Suprapubic skin (tissue), 4 donors: Measurements from ENCODE around the gene FITM2. TPM values are rescaled to one million over a fixed set of nuclear protein-coding genes. Genes with fewer than 3 reads are reported as not detected.
"Not testable (repeated sequence)": the region's sequence is repeated elsewhere in the genome, so short reads cannot be mapped to it uniquely, and the experiment has no call there.

ENCODE experiments used
- DNase-seq, 2 donors: peaks; one replicate each; pipeline ENCODE4 v3.0.0-alpha.2; 2019; ENCODE audit warnings: low spot score in 2 of 2
- H3K27ac ChIP-seq: fragments of 200-600 bp; sonication (generic); one replicate; pipeline ENCODE4 v1.5.1; 2019
- H3K27me3 ChIP-seq: fragments of 200-600 bp; sonication (generic); one replicate; pipeline ENCODE4 v1.5.1; 2019
- H3K36me3 ChIP-seq: fragments of 200-600 bp; sonication (generic); one replicate; pipeline ENCODE4 v1.5.1; 2019
- H3K4me1 ChIP-seq: fragments of 200-600 bp; sonication (generic); one replicate; pipeline ENCODE4 v1.5.1; 2019
- H3K4me3 ChIP-seq: fragments of 200-600 bp; sonication (generic); one replicate; pipeline ENCODE4 v1.5.1; 2019; ENCODE audit warnings: mild to moderate bottlenecking
- H3K9me3 ChIP-seq: fragments of 200-600 bp; sonication (generic); one replicate; pipeline ENCODE4 v1.5.1; 2019
- CTCF ChIP-seq, 2 donors: fragments of 200-600 bp in 1 of 2; fragments of 450-650 bp in 1 of 2; sonication (generic) in 1 of 2; IDR thresholded peaks; one replicate each; pipeline ENCODE4 v1.5.1; 2016 to 2019; ENCODE audit warnings: antibody characterized with exemption in 2 of 2, mild to moderate bottlenecking in 1 of 2, moderate library complexity in 1 of 2
- EP300 ChIP-seq: sonication (generic); formaldehyde crosslinking; IDR thresholded peaks from one replicate; pipeline ENCODE4 v1.6.1; 2017; ENCODE audit warnings: antibody characterized with exemption
- POLR2A ChIP-seq, 2 donors: fragments of 450-650 bp; IDR thresholded peaks; one replicate each; pipeline ENCODE4 v1.6.1; 2017; ENCODE audit warnings: antibody characterized with exemption in 2 of 2, mild to moderate bottlenecking in 2 of 2, moderate library complexity in 2 of 2
- POLR2AphosphoS5 ChIP-seq, 3 donors: sonication (generic); formaldehyde crosslinking; IDR thresholded peaks; one replicate each; pipeline ENCODE4 v1.6.1; 2017; ENCODE audit warnings: antibody characterized with exemption in 3 of 3
- WGBS: methylation state at CpG from one replicate; pipeline ENCODE4 v1.1.5; 2018; 5-methylcytosine and 5-hydroxymethylcytosine counted together
- total RNA-seq, 4 donors: library from RNA; depleted of rRNA; stranded (reverse); fragments of >200 nt; gene quantifications; one replicate each; pipeline ENCODE4 v1.1.0, GENCODE V29; 2016

The FITM2 gene
- total RNA-seq, 4 donors from 2014 or later: 10.4 to 15.9 (median 13.2) TPM

GRCh38 chr20:44334709-44335108, 23.7 kb upstream of the FITM2 start:
- Histone ChIP-seq H3K27ac (no peak overlapping the region), H3K9me3 (no peaks in the 10 kb centered on the region), H3K4me1 (no peaks in the 10 kb centered on the region), H3K27me3 (peaks cover 38% of the 10 kb centered on the region), H3K36me3 (no peaks in the 10 kb centered on the region), H3K4me3 (no peak overlapping the region)
- DNase-seq: no peak
- no peak for TF ChIP-seq POLR2A (IDR thresholded peaks at IDR 0.05)
- no peak for TF ChIP-seq EP300
- no peak for TF ChIP-seq POLR2AphosphoS5 (IDR thresholded peaks at IDR 0.05)
- TF ChIP-seq CTCF (IDR thresholded peaks at IDR 0.05): no peak
- WGBS: 75% methylated on average over 4 of the region's 4 CpGs

- H3K36me3 ChIP-seq: no peaks in the 10 kb centered on the region
- no peak overlapping the region for H3K4me3 ChIP-seq
- H3K4me1 ChIP-seq: no peaks in the 10 kb centered on the region
- H3K27me3 ChIP-seq: peaks cover 38% of the 10 kb centered on the region
- H3K9me3 ChIP-seq: no peaks in the 10 kb centered on the region
- TF ChIP-seq POLR2AphosphoS5 (IDR thresholded peaks at IDR 0.05): no peak
- TF ChIP-seq EP300: no peak
- no peak for TF ChIP-seq POLR2A (IDR thresholded peaks at IDR 0.05)
- no peak for TF ChIP-seq CTCF (IDR thresholded peaks at IDR 0.05)
- WGBS: 58% methylated on average over 8 of the region's 8 CpGs
- no peak for DNase-seq
- H3K27ac ChIP-seq: no peak overlapping the region
Observed at GRCh38 chr20:44334306-44334705, 23.3 kb upstream of the FITM2 start.

- Histone ChIP-seq H3K4me1 (peaks cover 6% of the 10 kb centered on the region), H3K27ac (no peak overlapping the region), H3K27me3 (peaks cover 42% of the 10 kb centered on the region), H3K9me3 (no peaks in the 10 kb centered on the region), H3K36me3 (no peaks in the 10 kb centered on the region), H3K4me3 (no peak overlapping the region)
- 84% methylated on average over 2 of the region's 2 CpGs for WGBS
- no peak for DNase-seq
- TF ChIP-seq POLR2A (IDR thresholded peaks at IDR 0.05): no peak
- no peak for TF ChIP-seq CTCF (IDR thresholded peaks at IDR 0.05)
- TF ChIP-seq POLR2AphosphoS5 (IDR thresholded peaks at IDR 0.05): no peak
- TF ChIP-seq EP300: no peak
Observed at GRCh38 chr20:44331201-44331600, 20.2 kb upstream of the FITM2 start.

- Histone ChIP-seq H3K36me3 (no peaks in the 10 kb centered on the region), H3K4me1 (peaks cover 6% of the 10 kb centered on the region), H3K9me3 (no peaks in the 10 kb centered on the region), H3K27ac (no peak overlapping the region), H3K4me3 (no peak overlapping the region), H3K27me3 (peaks cover 31% of the 10 kb centered on the region)
- TF ChIP-seq POLR2AphosphoS5 (IDR thresholded peaks at IDR 0.05) (no peak), POLR2A (IDR thresholded peaks at IDR 0.05) (no peak), EP300 (no peak), CTCF (IDR thresholded peaks at IDR 0.05) (no peak)
- 91% methylated on average over 4 of the region's 4 CpGs for WGBS
- no peak for DNase-seq
Observed at GRCh38 chr20:44328428-44328827, 17.4 kb upstream of the FITM2 start.

GRCh38 chr20:44327748-44328147, 16.7 kb upstream of the FITM2 start:
- not testable (repeated sequence) for H3K9me3 ChIP-seq, DNase-seq, H3K4me1 ChIP-seq, H3K36me3 ChIP-seq, H3K27ac ChIP-seq, H3K4me3 ChIP-seq
- 83% methylated on average over 7 of the region's 7 CpGs for WGBS
- H3K27me3 ChIP-seq: peaks cover 31% of the 10 kb centered on the region

- DNase-seq: no peak
- WGBS: 29% methylated on average over 16 of the region's 50 CpGs
- peak overlapping the region; percentile 33 for H3K4me3 ChIP-seq
- no peak overlapping the region for H3K27ac ChIP-seq
- no peaks in the 10 kb centered on the region for H3K36me3 ChIP-seq
- H3K4me1 ChIP-seq: peaks cover 6% of the 10 kb centered on the region
- H3K27me3 ChIP-seq: peaks cover 22% of the 10 kb centered on the region
- no peak for TF ChIP-seq POLR2AphosphoS5 (IDR thresholded peaks at IDR 0.05)
- TF ChIP-seq POLR2A (IDR thresholded peaks at IDR 0.05): no peak
- no peak for TF ChIP-seq EP300
- no peak for TF ChIP-seq CTCF (IDR thresholded peaks at IDR 0.05)
- no peaks in the 10 kb centered on the region for H3K9me3 ChIP-seq
Observed at GRCh38 chr20:44326391-44327159, 15.6 kb upstream of the FITM2 start.
